ENCODE results near the gene INKA1. TPM values are rescaled to one million over a fixed set of nuclear protein-coding genes. Genes with fewer than 3 reads are reported as not detected.

Gene INKA1
- polyA plus RNA-seq, 1 donor from 2014 or later, result 1.7 TPM

- no peak overlapping the region for H3K27ac ChIP-seq (ENCODE audit: low read length)
- H3K9me3 ChIP-seq (ENCODE audit: low read length), result no peaks in the 10 kb centered on the region
- no peaks in the 10 kb centered on the region for H3F3A ChIP-seq (ENCODE audit: insufficient read depth, low read length, poor library complexity, severe bottlenecking)
- TF ChIP-seq RAD21 (conservative IDR thresholded peaks at IDR 0.05) (no peak), SMC3 (conservative IDR thresholded peaks at IDR 0.05; ENCODE audit: poor library complexity) (no peak), MXI1 (conservative IDR thresholded peaks at IDR 0.05; ENCODE audit: poor library complexity, severe bottlenecking) (no peak), EZH2 (IDR thresholded peaks at IDR 0.05; ENCODE audit: borderline replicate concordance, insufficient read depth, low read length, poor library complexity, severe bottlenecking) (no peak), EP300 (conservative IDR thresholded peaks at IDR 0.05; ENCODE audit: poor library complexity, severe bottlenecking) (no peak), TAF1 (IDR thresholded peaks at IDR 0.05; ENCODE audit: low read depth) (no peak), POLR2AphosphoS5 (IDR thresholded peaks at IDR 0.05) (no peak), REST (IDR thresholded peaks at IDR 0.05; ENCODE audit: borderline replicate concordance) (no peak)
- TF ChIP-seq, protein P1, sequence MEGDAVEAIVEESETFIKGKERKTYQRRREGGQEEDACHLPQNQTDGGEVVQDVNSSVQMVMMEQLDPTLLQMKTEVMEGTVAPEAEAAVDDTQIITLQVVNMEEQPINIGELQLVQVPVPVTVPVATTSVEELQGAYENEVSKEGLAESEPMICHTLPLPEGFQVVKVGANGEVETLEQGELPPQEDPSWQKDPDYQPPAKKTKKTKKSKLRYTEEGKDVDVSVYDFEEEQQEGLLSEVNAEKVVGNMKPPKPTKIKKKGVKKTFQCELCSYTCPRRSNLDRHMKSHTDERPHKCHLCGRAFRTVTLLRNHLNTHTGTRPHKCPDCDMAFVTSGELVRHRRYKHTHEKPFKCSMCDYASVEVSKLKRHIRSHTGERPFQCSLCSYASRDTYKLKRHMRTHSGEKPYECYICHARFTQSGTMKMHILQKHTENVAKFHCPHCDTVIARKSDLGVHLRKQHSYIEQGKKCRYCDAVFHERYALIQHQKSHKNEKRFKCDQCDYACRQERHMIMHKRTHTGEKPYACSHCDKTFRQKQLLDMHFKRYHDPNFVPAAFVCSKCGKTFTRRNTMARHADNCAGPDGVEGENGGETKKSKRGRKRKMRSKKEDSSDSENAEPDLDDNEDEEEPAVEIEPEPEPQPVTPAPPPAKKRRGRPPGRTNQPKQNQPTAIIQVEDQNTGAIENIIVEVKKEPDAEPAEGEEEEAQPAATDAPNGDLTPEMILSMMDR (IDR thresholded peaks at IDR 0.05; ENCODE audit: poor library complexity, severe bottlenecking), result no peak
- H3K4me3 ChIP-seq (ENCODE audit: low read length), result no peak overlapping the region
- H2AFZ ChIP-seq (ENCODE audit: low read depth, low read length), result no peak overlapping the region
- H3K27me3 ChIP-seq (ENCODE audit: insufficient read depth, low read depth, low read length), result no peaks in the 10 kb centered on the region
- no peaks in the 10 kb centered on the region for H4K20me1 ChIP-seq (ENCODE audit: insufficient read depth)
- H3K9me2 ChIP-seq (ENCODE audit: insufficient read depth, low read length), result no peaks in the 10 kb centered on the region
- no peak overlapping the region for H3K9ac ChIP-seq (ENCODE audit: low read length)
- no peak overlapping the region for H3K4me2 ChIP-seq (ENCODE audit: low read length)
- H3K36me3 ChIP-seq (ENCODE audit: insufficient read depth, low read length), result no peaks in the 10 kb centered on the region
- H3K79me2 ChIP-seq (replicated peaks; ENCODE audit: insufficient read depth, low read length), result no peaks in the 10 kb centered on the region
Observed at GRCh38 chr3:49794926-49795905, 7.8 kb upstream of the INKA1 start.

DNA sequence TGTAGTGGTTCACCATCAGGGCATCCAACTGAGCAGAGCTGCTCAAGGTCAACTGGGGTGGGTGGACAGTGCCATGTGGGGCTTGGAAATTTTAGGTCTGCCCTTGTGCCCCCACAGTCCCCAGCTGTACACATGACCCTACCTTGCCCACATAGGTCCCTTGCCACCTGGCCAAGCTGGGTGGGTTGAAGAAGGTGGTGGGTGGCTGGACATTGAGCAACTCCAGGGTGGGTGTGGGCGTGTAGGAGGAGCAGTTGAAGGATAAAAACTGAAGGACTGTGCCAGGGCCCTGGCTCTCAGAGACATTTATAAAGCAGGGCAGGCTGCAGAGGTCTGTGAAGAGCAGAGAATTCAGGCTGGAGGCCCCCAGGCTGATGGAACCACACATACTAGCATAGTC lies 4.0 kb upstream of the INKA1 start:
- H2AFZ ChIP-seq (ENCODE audit: low read depth, low read length), result no peak overlapping the region
- no peaks in the 10 kb centered on the region for H4K20me1 ChIP-seq (ENCODE audit: insufficient read depth)
- H3K4me3 ChIP-seq (ENCODE audit: low read length), result no peak overlapping the region
- H3K27me3 ChIP-seq (ENCODE audit: insufficient read depth, low read depth, low read length), result peaks cover 10% of the 10 kb centered on the region
- H3K79me2 ChIP-seq (replicated peaks; ENCODE audit: insufficient read depth, low read length), result no peaks in the 10 kb centered on the region
- no peaks in the 10 kb centered on the region for H3K9me2 ChIP-seq (ENCODE audit: insufficient read depth, low read length)
- no peaks in the 10 kb centered on the region for H3K36me3 ChIP-seq (ENCODE audit: insufficient read depth, low read length)
- TF ChIP-seq MXI1 (conservative IDR thresholded peaks at IDR 0.05; ENCODE audit: poor library complexity, severe bottlenecking) (no peak), RAD21 (conservative IDR thresholded peaks at IDR 0.05) (no peak), SMC3 (conservative IDR thresholded peaks at IDR 0.05; ENCODE audit: poor library complexity) (no peak), REST (IDR thresholded peaks at IDR 0.05; ENCODE audit: borderline replicate concordance) (no peak)
- H3K4me2 ChIP-seq (ENCODE audit: low read length), result no peak overlapping the region
- no peaks in the 10 kb centered on the region for H3K9me3 ChIP-seq (ENCODE audit: low read length)
- no peak overlapping the region for H3K9ac ChIP-seq (ENCODE audit: low read length)
- H3F3A ChIP-seq (ENCODE audit: insufficient read depth, low read length, poor library complexity, severe bottlenecking), result no peaks in the 10 kb centered on the region
- H3K27ac ChIP-seq (ENCODE audit: low read length), result no peak overlapping the region
